ENCODE results near the gene FUT7.

The FUT7 gene

DNA sequence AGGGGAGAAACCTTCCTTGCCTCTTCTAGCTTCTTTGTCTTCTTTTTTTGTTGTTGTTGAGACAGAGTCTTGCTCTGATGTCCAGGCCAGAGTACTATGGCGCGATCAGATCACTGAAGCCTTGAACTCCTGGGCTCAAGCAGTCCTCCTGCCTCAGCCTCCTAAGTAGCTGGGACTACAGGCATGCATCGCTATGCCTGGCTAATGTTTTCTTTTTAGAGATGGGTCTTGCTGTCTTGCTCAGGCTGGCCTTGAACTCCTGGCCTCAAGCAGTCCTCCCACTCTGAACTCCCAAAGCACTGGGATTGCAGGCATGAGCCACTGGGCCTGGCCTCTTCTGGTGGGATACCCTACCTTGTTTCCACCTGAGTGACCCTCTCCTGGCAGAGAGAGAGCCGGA lies 43.0 kb downstream of the FUT7 start:
- peaks cover 9% of the 10 kb centered on the region for H3K4me1 ChIP-seq (ENCODE audit: low read depth, poor library complexity, severe bottlenecking)
- no peak overlapping the region for H3K9ac ChIP-seq
- no peaks in the 10 kb centered on the region for H4K20me1 ChIP-seq (ENCODE audit: insufficient read depth)
- no peak overlapping the region for H2AFZ ChIP-seq (ENCODE audit: low read depth)
- no peak overlapping the region for H3K27ac ChIP-seq
- TF ChIP-seq, protein P1, sequence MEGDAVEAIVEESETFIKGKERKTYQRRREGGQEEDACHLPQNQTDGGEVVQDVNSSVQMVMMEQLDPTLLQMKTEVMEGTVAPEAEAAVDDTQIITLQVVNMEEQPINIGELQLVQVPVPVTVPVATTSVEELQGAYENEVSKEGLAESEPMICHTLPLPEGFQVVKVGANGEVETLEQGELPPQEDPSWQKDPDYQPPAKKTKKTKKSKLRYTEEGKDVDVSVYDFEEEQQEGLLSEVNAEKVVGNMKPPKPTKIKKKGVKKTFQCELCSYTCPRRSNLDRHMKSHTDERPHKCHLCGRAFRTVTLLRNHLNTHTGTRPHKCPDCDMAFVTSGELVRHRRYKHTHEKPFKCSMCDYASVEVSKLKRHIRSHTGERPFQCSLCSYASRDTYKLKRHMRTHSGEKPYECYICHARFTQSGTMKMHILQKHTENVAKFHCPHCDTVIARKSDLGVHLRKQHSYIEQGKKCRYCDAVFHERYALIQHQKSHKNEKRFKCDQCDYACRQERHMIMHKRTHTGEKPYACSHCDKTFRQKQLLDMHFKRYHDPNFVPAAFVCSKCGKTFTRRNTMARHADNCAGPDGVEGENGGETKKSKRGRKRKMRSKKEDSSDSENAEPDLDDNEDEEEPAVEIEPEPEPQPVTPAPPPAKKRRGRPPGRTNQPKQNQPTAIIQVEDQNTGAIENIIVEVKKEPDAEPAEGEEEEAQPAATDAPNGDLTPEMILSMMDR (conservative IDR thresholded peaks at IDR 0.05; ENCODE audit: low read depth, low read length), result no peak
- H3K36me3 ChIP-seq (ENCODE audit: insufficient read depth), result no peaks in the 10 kb centered on the region
- H3K4me3 ChIP-seq (IDR thresholded peaks at IDR 0.05; ENCODE audit: insufficient read depth, low read depth, low read length), result no peak overlapping the region
- peaks cover 74% of the 10 kb centered on the region for H3K27me3 ChIP-seq (ENCODE audit: insufficient read depth, low read depth)
- no peaks in the 10 kb centered on the region for H3K79me2 ChIP-seq (ENCODE audit: insufficient read depth, low read depth)
- H3K4me2 ChIP-seq, result no peak overlapping the region

DNA sequence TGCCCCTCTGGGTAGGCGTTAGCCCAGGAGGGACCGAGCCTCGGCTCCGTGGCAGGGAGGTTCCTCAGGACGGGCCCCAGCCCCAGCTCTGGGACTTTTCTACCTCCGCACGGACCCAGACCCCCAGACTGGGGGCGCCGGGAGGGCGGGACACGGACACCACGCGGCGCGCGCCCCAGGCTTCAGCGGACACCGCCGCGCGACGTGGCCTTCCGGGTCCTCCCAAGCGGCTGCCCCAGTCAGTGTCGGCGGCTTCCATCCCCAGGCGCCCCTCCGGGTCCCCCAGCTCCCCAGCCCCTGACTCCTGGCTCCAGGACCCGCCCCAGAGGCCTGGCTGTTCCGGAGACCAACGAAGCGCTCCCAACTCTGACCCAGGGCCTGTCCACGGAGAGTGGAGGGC lies 46.0 kb downstream of the FUT7 start:
- Histone ChIP-seq H3K27me3 (ENCODE audit: insufficient read depth, low read depth) (peaks cover 88% of the 10 kb centered on the region), H2AFZ (ENCODE audit: low read depth) (no peak overlapping the region), H4K20me1 (ENCODE audit: insufficient read depth) (no peaks in the 10 kb centered on the region), H3K4me3 (IDR thresholded peaks at IDR 0.05; ENCODE audit: insufficient read depth, low read depth, low read length) (no peak overlapping the region), H3K79me2 (ENCODE audit: insufficient read depth, low read depth) (no peaks in the 10 kb centered on the region), H3K9ac (no peak overlapping the region), H3K4me1 (ENCODE audit: low read depth, poor library complexity, severe bottlenecking) (no peaks in the 10 kb centered on the region), H3K36me3 (ENCODE audit: insufficient read depth) (no peaks in the 10 kb centered on the region), H3K4me2 (no peak overlapping the region), H3K27ac (no peak overlapping the region)
- TF ChIP-seq, protein P1 (conservative IDR thresholded peaks at IDR 0.05; ENCODE audit: low read depth, low read length), result no peak

DNA sequence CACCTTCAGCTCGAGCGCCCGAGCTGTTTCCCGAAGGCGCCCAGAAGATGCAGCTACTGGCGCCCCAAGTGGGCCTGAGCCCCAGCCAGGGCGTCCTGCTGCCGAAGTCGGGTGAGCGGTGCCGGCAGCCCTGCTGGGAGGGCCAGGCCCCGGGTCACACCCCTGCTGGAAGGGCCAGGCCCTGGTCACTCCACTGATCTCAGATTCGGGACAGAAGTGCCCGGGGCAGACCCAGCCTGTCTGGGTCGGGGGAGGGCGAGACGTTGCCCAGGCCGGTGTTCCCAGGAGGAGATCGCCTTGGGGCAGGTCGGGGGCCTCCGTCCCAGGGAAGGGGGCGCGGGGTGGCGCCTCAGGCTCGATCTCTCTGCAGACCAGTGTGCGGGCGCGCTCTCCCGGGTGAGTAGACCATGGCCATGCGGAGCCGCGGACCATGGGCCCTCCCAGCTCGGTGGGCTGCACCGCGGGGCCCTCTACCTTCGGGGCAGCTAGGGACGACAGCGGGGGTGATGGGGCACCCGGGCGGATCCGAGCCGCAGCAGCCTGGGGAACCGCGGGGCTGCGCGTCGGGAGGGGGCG lies 46.8 kb downstream of the FUT7 start:
- no peaks in the 10 kb centered on the region for H4K20me1 ChIP-seq (ENCODE audit: insufficient read depth)
- H3K79me2 ChIP-seq (ENCODE audit: insufficient read depth, low read depth), result no peaks in the 10 kb centered on the region
- no peaks in the 10 kb centered on the region for H3K36me3 ChIP-seq (ENCODE audit: insufficient read depth)
- no peaks in the 10 kb centered on the region for H3K4me1 ChIP-seq (ENCODE audit: low read depth, poor library complexity, severe bottlenecking)
- no peak overlapping the region for H3K4me3 ChIP-seq (IDR thresholded peaks at IDR 0.05; ENCODE audit: insufficient read depth, low read depth, low read length)
- no peak overlapping the region for H3K4me2 ChIP-seq
- TF ChIP-seq, protein P1 (conservative IDR thresholded peaks at IDR 0.05; ENCODE audit: low read depth, low read length), result no peak
- H3K27me3 ChIP-seq (ENCODE audit: insufficient read depth, low read depth), result peaks cover 83% of the 10 kb centered on the region
- no peak overlapping the region for H2AFZ ChIP-seq (ENCODE audit: low read depth)
- no peak overlapping the region for H3K27ac ChIP-seq
- H3K9ac ChIP-seq, result no peak overlapping the region

DNA sequence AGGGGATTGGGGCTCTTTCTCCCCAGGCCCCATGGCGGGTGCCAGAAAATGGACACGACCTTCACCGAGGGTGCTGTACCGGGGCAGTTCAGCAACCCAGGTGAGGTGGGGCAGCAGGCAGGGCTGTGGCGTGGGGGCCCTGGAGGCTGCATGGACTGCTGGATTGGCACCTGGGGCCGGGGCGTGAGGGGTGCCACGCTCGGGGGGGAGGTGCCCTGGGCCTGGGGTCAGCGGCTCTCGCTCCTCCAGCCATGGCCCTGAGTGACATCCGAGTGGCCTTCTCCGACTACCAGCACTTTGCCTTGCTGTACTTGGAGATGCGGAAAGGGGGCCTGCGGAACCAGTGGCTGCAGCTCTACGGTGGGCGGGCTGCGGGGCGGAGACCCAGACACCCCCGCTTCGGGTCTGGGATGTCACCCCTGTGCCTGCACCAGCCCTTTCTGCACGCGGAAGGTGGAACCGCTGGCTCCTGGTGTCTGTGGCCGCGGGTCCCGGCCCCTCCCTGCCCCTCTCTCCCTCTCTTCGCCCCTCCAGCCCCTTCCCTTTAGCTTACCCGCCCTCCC lies 47.3 kb downstream of the FUT7 start:
- Histone ChIP-seq H3K27me3 (ENCODE audit: insufficient read depth, low read depth) (peaks cover 78% of the 10 kb centered on the region), H3K27ac (no peak overlapping the region), H3K4me2 (no peak overlapping the region), H4K20me1 (ENCODE audit: insufficient read depth) (no peaks in the 10 kb centered on the region), H3K4me1 (ENCODE audit: low read depth, poor library complexity, severe bottlenecking) (no peaks in the 10 kb centered on the region), H3K36me3 (ENCODE audit: insufficient read depth) (no peaks in the 10 kb centered on the region), H3K4me3 (IDR thresholded peaks at IDR 0.05; ENCODE audit: insufficient read depth, low read depth, low read length) (no peak overlapping the region), H3K79me2 (ENCODE audit: insufficient read depth, low read depth) (no peaks in the 10 kb centered on the region), H2AFZ (ENCODE audit: low read depth) (no peak overlapping the region), H3K9ac (no peak overlapping the region)
- TF ChIP-seq, protein P1 (conservative IDR thresholded peaks at IDR 0.05; ENCODE audit: low read depth, low read length), result no peak

All from KMS-11 (cell line).